Cardiac fibroblast (primary cell): ENCODE measurements around the gene CAMSAP1.
A peak's percentile ranks its signal among the peaks of the same experiment; 100 is the strongest.
"Not testable (repeated sequence)": the region's sequence is repeated elsewhere in the genome, so short reads cannot be mapped to it uniquely, and the experiment has no call there.

ENCODE experiments used
- DNase-seq, 2 donors: peaks; one replicate each; pipeline versions ENCODE4 v3.0.0 to v3.0.0-alpha.2; 2010; ENCODE audit warnings: low read depth in 2 of 2
- H3K4me3 ChIP-seq, 2 donors: replicated peaks in 1 of 2; 1 replicate in 1 of 2; 2 replicates in 1 of 2; pipeline ENCODE4 v1.5.1; 2011; ENCODE audit warnings: low read depth in 2 of 2, low read length in 2 of 2, mild to moderate bottlenecking in 2 of 2, moderate library complexity in 1 of 2
- TF ChIP-seq, protein P1 (sequence below): IDR thresholded peaks from one replicate; pipeline ENCODE4 v1.5.1; 2011; ENCODE audit warnings: low read depth, mild to moderate bottlenecking, low read length, inconsistent platforms

The CAMSAP1 gene

DNA sequence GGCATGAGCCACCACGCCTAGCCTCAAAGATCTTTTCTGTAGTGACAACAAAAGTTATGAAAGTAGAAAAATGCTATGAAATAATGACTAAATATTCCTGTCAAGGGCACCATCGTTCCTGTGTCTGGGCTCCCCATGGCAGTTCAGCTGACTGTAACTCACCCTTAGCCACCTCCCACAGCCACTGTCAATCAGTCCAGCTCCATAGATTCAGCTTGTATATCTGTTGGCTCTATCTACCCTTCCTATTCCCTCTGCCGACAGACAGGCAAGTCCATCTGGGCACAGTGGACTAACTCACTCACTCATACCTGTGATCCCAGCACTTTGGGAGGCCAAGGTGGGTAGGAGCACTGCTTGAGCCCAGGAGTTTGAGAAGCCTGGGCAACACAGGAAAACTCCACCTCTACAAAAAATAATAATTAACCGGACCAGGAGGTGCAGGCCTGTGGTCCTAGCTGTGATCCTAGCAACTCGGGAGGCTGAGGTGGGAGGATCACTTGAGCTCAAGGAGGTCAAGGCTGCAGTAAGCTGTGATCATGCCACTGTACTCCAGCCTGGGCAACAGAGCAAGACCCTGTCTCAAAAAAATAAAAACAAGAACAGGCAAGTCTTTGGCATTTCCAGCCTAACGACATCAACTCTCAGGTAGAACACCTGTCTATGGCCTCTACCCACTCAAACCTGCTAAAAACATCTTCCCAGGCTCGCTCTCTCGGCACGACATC, 6.2 kb downstream of the CAMSAP1 start:
- TF ChIP-seq, protein P1, sequence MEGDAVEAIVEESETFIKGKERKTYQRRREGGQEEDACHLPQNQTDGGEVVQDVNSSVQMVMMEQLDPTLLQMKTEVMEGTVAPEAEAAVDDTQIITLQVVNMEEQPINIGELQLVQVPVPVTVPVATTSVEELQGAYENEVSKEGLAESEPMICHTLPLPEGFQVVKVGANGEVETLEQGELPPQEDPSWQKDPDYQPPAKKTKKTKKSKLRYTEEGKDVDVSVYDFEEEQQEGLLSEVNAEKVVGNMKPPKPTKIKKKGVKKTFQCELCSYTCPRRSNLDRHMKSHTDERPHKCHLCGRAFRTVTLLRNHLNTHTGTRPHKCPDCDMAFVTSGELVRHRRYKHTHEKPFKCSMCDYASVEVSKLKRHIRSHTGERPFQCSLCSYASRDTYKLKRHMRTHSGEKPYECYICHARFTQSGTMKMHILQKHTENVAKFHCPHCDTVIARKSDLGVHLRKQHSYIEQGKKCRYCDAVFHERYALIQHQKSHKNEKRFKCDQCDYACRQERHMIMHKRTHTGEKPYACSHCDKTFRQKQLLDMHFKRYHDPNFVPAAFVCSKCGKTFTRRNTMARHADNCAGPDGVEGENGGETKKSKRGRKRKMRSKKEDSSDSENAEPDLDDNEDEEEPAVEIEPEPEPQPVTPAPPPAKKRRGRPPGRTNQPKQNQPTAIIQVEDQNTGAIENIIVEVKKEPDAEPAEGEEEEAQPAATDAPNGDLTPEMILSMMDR = no peak

DNA sequence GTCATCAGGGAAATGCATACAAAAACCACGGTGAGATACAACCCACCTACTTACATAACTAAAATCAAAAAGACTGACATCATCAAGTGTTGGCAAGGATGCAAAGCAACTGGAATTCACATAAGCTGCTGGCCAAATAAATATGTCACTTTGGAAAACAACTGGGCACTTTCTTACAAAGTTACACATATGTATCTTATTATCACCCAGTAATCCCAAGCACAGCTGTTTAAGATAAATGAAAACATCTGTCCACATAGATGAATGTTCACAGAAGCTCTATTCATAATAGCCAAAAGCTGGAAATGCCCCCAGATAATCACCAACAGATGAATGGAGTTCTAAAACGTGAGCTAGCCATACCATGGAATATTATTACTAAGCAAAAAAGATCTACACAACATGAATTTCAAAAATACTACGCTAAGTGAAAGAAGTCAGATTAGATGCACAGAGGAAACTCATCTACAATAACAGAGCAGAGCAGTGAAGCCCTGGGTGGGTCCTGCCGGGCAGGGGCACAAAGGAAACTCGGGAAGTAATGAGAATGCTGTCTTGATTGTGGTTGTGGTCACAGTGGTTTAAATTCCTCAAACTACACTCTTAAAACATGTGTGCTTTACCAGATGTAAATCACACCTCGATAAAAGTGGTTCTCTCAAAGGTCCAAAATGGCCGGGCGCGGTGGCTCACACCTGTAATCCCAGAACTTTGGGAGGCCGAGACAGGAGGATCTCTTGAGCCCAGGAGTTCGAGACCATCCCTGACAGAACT, 8.5 kb downstream of the CAMSAP1 start:
- H3K4me3 ChIP-seq = no peak overlapping the region
- peak; percentile 59 to 67 for DNase-seq
- TF ChIP-seq, protein P1 = no peak

More for the DNA sequence above, 6.2 kb downstream of the CAMSAP1 start:
- no peak for DNase-seq
- no peak overlapping the region for H3K4me3 ChIP-seq

DNA sequence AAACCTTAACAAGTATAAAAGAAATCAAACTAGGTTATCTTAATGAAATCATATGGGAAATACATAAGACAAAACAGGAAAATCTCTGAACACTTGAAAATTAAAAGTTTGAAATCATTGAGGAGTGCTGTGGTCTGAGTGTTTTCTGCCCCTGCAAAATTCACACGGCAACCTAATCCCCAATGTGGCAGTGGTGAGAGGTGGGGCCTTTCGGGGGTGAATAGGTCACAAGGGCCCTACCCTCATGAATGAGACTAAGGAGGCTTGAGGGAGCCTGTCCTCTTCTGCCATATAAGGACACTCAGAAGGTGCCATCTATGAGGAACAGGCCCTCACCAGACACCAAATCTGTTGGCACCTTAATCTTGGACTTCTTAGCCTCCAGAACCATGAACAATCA, 10.7 kb downstream of the CAMSAP1 start:
- no peak overlapping the region for H3K4me3 ChIP-seq
- TF ChIP-seq, protein P1 = no peak
- no peak for DNase-seq

DNA sequence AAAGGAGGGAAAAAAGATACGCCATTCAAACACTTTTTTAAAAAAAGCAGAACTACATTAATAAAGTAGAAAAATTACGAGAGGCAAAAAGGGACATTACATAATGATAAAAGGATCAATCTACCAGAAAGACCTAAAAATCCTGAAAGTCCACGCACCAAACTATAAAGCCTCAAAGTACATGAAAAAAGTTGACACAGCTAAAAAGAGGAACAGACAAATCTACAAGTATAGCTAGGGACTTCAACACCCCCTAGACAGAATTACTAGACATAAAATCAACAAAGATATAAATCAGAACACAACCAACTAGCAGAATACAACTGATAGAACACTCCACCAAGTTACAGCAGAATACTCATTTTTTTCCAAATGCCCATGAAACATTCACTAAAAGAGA, 11.1 kb downstream of the CAMSAP1 start:
- H3K4me3 ChIP-seq = no peak overlapping the region
- TF ChIP-seq, protein P1 = no peak
- no peak for DNase-seq

DNA sequence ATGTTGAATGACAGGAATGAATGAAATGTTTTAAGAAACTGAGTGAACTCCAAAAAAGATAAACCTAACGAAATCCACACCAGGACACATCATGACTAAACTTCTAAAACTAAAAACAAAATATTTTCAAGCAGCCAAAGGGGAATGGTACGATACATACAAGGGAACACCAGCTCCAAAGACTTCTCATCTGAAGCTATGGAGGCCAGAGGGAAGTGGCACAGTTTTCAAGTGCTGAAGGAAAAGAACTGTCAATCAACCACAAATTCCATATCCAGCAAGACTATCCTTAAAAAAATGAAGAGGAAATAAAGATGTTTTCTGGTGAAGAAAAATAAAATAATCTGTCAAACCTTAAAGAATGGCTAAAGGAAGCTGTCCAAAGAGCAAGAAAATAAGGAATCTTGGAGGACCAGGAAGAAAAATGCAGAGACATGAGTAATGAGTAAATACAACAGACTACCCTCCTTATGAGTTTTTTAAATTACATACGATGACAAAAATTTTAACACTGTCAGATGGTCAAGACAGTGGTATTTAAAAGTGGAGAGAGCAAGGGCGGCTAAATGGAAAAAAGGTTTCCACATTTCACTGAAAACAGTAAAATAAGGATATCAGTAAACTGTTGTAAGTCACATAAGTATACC, 12.0 kb downstream of the CAMSAP1 start:
- DNase-seq = no peak
- TF ChIP-seq, protein P1 = no peak

DNA sequence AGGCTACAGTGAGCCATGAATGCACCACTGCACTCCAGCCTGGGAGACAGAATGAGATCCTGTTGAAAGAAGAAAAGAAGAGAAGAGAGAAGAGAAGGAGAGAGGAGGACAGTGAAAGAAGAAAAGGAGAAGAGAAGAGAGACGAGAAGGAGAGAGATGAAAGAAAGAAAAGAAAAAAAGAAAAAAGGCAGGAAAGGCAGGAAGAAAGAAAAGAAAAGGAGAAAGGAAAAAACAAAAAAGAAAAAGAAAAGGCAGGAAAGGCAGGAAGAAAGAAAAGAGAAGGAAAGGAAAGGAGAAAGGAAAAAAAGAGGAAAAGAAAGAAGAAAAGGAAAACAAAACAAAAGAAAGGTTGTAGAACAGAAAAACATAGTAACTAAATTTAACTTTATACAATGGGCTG, 14.2 kb downstream of the CAMSAP1 start:
- no peak overlapping the region for H3K4me3 ChIP-seq
- TF ChIP-seq, protein P1 = no peak
- DNase-seq = no peak

More for the DNA sequence above, 12.0 kb downstream of the CAMSAP1 start:
- no peak overlapping the region for H3K4me3 ChIP-seq

DNA sequence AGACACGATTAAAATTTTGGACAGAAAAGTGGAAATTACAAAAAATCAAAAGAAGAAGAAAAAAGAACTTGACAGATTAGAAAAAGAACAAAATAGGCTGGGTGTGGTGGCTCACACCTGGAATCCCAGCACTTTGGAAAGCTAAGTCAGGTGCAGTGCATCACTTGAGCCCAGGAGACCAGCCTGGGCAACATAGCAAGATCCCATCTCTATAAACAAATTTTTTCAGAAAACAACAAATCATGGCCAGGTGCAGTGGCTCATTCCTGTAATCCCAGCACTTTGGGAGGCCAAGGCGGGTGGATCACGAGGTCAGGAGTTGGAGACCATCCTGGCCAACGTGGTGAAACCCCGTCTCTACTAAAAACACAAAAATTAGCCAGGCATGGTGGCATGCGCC, 15.0 kb downstream of the CAMSAP1 start:
- not testable (repeated sequence) for DNase-seq, H3K4me3 ChIP-seq
